CD4-positive, alpha-beta T cell treated with Interleukin-15 for 4 hours (primary cell): ENCODE data around the gene DIRAS3.
"Not testable (repeated sequence)": the region's sequence is repeated elsewhere in the genome, so short reads cannot be mapped to it uniquely, and the experiment has no call there.

ENCODE experiments used
- DNase-seq: peaks from one replicate; pipeline ENCODE4 v3.0.0-alpha.2; 2020; ENCODE audit warnings: low spot score

The DIRAS3 gene, protein sequence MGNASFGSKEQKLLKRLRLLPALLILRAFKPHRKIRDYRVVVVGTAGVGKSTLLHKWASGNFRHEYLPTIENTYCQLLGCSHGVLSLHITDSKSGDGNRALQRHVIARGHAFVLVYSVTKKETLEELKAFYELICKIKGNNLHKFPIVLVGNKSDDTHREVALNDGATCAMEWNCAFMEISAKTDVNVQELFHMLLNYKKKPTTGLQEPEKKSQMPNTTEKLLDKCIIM

DNA sequence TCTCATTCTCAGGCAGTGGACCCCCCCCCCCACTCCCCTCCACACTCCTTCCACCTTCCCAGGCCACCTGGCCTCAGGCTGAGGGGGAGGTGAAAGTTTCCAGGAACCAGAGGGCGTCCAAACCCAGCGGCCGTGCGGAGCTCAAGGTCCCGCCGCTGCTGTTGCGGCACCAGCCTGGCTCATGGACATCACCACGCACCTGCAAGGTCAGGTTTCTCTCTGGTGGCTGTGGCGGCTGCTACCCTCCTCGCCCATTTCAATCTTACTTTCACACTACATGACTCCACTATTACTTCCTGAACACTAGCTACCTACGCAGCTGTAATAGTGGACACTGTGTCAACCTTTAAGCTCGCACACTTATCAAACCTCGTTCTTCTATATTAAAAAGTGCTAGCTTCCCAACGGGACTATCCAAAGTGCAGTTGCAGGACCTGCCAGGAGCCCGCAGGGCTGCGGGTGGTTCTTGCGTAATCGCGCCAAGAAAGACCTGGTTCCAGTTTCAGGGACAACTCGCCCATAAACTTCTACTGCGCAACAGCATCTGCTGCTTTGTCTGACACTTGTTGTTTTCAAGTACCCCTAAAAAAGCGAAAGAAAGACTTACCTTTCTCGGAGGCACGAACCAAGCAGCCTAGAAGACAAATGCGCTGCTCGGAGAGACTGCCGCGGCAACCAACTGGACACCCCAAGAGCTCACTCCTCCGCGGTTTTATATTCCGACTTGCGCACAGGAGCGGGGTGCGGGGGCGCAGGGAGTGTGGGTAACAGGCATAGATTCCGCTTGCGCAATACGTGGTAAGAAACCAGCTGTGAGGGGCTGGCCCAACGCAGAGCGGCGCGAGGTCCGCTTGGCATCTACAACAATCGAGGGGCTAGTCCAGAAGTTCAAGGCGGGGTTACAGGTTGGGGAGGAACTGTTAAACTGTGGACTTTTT, at the start of gene DIRAS3:
Gene DIRAS3 (minus strand): TSS at position 687 of the 938 bp plus-strand sequence. CDS start 3,330 bp downstream, outside the sequence.
- no peak for DNase-seq

DNA sequence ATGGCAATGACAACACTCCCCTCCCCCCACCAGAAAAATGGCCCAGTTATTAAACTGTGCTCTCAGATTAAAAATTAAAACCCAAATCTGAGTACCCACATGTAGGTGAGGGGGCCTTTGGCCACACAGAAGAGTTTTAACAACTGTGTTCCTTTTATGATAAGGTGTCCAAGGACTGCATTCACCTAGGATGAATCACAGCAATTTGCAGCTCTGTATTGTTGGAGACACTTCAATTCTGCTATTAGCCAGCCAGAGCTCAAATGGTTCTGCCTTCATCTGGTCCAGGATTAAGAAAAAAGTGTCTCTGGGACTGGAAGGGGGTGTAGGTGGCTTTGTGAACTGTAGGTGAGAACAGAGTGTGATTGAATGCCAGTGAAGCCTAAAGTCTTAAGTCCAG, 43.3 kb upstream of the DIRAS3 start:
- DNase-seq: no peak

DNA sequence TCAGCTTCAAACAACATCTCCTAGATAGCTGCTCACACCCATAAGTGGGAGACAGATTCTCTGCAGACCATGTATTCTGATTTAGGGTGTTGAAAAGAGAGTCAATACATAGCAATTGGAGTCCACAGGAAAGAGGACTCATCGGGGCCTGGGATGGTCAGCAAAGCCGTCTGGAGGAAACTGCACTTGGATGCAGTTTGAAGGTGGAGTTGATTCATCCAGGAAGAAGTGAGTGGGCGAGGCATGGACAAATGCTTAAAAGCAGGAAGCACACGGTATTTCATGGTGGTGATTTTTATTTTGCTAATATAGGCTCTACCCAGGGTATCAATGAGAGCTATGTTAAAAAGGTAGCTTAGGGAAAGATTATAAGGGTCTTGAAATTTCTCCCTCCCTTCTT, 36.8 kb upstream of the DIRAS3 start:
- no peak for DNase-seq

DNA sequence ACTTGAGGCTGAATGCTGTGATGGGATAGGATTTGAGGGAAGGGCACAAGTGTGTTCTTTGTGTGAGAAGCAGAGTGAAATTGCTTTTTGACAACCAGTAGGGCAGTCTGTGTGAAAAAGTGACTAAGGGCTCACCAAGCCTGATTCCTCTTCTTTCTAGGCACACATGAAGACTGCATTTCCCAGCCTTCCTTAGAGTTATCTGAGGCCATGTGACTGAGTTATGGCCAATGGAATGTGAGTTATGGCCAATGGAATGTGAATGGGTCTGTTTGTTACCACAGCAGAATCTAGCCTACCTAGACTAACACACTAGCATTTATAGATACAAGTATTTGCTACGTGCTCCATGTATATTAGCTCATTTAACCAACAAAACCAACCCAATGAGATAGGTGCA, 35.3 kb upstream of the DIRAS3 start:
- no peak for DNase-seq

DNA sequence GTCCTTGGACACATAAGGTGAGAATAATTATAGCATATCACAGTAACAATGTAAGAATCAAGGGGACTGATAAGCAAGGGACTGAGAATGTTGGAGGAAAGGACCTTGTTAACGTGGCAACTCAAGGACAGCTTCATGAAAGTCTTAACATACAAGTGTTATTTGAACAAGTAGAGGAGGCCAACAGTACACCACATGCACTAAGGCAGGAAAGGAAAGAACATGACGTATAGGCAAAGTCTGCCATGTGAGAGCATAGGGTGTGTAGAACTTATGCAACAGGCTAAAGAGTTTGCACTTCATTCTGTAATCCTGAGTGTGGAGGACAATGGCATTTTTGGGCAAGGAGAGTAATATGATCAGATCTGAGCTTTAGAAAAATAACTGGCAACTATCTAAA, 33.3 kb upstream of the DIRAS3 start:
- DNase-seq: no peak

DNA sequence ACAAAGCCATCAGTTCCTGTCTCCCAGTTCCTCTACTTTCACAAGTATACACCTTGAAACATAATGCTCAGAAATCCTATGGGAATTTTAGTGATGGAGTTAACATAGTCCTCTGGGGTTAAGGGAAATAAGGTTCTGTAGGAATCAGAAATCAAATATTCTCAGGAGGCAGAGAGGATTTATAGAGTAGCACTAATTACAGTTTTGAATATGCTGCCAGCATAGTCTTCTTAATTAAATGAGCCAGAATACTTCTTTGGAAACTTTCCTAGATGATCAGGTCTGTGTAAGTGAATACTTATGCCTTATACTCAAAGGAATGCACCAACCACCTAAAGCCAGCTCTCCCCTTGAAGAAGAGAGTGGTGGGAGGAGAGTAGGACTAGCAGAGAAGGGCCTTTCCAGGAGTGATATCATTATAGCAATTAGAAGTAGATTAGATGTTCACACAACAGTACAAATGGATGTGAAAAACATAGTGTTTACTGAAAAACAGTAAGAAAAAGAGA, 31.4 kb upstream of the DIRAS3 start:
- no peak for DNase-seq

DNA sequence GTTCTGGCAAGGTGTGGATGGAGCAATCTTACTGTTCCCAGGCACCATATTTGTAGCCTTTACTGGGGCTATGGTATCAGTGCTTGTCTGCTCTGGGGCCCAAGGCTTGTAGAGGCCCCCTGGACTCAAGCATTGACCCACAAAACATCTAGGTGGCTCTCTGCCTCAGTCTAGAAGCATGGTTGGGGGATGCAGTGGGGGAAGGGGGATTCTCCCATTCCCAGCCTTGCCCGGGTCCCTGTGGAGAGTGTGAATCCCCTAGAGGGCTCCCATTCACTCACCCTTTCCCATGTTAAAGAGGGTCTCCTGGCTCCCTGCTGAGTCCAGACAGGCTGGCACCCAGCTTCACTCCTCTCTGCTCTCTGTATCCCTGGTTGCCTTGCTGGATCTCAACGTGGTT, 28.2 kb upstream of the DIRAS3 start:
- DNase-seq: no peak

DNA sequence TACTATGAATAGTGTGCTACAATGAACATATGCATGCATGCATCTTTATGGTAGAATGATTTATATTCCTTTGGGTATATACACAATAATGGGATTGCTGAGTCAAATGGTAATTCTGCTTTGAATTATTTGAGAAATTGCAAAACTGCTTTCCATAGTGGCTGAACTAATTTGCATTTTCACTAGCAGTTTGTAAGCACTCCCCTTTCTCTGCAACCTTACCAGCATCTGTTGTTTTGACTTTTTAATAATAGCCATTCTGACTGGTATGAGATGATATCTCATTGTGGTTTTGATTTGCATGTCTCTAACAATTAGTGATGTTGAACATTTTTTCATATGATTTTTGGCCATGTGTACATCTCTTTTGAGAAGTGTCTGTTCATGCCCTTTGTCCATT, 24.0 kb upstream of the DIRAS3 start:
- DNase-seq: no peak

DNA sequence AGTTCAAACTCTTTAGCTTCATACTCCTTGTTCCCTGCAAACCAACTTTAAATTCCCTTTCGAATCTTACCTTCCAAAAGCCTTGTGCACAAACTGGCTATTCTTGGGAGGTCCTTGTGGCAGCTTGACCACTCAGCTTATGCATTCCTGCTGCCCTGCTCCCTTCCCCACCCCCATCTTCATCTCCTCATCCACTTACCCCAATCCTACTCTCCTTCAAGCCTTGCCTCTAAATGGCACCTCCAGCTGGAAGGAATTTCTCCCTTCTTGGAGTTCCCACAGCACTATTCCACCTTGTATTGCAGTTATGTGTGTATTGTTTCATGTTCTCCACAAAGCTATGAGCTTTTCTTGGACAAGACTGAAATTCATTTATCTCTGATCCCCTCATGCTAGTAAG, 15.3 kb upstream of the DIRAS3 start:
- no peak for DNase-seq

DNA sequence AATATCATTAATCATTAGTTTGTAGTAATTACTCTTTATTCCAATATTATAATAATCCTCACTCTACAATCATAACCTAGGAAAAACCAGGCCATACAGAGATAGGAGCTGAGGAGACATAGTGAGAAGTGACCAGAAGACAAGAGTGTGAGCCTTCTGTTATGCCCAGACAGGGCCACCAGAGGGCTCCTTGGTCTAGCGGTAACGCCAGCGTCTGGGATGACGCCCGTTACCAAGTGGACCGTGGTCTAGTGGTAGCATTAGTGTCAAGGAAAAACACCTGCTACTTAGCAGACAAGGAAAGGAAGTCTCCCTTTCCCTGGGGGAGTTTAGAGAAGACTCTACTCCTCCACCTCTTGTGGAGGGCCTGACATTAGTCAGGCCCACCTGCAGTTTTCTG, 7.6 kb upstream of the DIRAS3 start:
- DNase-seq: not testable (repeated sequence)

DNA sequence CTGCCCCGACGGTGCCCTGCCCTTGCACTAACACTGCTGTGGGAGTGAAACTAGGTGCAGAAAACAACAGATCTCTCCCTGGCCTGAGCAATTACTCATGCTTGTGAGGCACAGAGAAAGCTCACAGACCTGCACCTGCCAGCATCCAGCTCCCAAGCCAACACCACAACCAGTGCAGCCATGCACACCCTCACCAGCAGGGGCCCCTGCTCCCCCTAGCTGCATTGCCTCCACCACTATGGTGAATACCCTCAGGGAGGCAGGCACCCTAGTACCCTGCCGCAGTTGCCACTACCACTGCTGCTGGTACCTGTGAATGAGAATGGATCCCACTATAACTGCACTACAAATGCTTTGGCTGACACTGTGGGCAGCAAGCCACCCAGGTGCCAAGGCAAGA, 7.1 kb upstream of the DIRAS3 start:
- DNase-seq: no peak

DNA sequence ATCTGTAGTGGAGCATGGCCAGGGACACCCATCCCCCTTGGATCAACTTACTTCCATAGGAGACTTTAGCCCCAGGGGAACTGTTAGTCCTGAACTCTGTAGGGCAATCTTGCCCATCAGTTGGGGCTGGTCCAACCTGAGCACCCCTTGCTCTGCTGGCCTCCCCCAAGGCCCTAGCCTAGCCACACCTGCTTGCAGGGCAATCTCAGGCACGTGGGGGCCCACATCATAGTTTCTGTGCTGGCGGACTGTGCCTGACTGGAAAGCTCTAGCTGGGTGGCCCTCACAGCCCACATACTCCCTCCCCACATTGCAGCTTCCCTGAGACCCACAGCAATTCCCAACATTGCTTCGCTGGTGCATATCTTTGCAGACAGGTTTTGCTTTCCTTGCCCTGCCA, 6.6 kb upstream of the DIRAS3 start:
- no peak for DNase-seq

DNA sequence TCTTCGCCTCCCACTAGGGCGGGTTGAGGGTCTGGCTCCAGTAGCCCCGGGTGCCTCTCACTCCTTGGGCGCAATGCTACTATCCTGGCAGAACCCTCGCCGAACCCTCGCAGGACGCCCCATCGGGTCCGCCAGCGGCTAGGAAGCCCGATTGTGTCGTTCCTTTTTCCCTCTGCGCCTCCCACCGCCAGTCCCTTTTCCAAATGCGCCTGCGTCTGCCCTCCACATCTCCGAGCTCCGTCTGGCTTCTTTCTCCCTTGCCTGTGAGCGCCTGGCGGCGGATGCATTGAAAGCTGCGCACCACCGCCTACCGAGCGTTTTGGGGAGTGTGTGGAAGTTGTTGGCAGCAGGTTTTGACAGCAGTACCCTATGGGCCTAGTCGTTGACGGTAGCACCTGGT, 1.0 kb upstream of the DIRAS3 start:
- DNase-seq: no peak

DNA sequence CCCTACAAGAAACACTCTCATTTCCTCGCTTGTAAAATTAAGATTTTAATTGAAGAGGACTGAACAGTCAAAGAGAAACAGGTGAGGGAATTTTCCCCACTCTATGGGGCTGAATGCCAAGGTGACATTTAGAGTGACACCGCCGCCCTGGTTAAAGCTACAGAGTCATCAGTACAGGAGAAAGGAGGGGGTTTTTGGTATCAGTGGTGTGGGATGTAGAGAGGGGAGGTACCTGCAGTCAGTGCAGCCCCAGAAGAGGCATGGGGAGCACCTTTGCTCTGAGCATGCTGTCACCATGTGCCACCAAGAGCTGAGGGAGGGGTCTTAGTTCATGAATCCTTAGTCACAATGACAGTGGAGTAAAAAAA, 2.8 kb downstream of the DIRAS3 start:
- DNase-seq: no peak

DNA sequence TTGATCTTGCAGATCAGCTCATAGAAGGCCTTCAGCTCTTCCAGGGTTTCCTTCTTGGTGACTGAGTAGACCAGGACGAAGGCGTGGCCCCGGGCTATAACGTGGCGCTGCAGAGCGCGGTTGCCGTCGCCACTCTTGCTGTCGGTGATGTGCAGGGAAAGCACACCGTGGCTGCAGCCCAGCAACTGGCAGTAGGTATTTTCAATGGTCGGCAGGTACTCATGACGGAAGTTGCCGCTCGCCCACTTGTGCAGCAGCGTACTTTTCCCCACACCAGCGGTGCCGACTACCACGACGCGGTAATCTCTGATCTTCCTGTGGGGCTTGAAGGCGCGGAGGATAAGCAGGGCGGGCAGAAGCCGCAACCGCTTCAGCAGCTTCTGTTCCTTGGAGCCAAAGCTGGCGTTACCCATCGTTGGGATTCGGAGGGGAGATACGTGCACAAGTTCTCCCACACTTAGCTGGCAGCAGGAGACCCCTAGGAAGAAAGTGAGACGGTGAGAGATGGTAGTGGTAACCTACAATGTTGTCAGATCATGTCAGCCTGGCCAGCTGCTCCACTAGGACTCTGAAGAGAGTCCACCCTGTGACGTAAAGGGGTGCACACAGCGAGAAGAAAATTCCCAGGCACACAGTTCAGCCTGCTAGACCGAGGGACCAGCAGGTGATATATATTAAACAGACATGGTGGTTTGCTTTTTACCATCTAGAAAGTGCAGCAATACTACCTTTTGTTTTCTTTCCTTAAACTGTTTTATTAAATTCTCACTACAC, 3.4 kb downstream of the DIRAS3 start:
- DNase-seq: no peak

DNA sequence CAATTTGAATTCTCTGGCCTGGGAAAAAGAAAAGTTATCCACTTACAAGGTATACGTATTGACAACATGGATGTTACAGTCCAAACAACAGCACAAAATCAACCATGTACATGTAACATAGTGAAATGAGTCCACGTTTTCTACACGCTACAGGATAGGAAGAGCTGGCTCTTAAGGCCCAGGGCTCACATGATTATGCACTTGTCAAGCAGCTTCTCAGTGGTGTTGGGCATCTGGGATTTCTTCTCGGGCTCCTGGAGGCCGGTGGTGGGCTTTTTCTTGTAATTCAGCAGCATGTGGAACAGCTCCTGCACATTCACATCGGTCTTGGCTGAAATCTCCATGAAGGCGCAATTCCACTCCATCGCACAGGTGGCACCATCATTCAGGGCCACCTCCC, 4.0 kb downstream of the DIRAS3 start:
- DNase-seq: no peak

DNA sequence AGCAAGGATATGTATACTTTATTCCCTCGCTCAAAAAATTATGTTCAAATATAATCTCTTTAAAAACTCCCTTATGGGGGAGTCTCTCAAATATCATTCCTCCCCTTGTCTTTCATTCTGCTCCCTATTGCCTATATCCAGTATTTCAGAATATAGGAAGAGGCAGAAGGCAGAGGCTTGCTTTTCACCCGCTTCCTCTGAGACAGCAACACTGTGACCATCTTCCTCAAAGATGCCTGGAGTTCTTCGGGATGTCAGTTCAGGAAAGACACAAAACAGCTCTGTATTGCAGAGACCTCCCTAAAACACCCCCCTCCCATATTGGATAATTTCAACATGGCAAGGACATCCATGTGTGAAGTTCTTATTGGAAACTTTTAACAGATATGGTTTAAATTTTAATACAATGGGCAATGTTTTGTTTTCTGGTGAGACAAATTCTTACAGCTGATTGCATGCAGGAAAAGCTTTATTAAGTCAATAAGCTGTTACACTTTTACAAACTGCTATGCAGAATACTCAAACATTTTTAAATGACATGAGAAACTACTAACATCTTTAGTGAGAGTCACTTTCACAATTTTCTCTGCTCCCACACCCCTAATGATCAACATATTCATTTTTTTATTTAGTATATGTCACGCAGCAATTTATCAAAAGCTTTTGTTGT, 4.8 kb downstream of the DIRAS3 start:
- no peak for DNase-seq

DNA sequence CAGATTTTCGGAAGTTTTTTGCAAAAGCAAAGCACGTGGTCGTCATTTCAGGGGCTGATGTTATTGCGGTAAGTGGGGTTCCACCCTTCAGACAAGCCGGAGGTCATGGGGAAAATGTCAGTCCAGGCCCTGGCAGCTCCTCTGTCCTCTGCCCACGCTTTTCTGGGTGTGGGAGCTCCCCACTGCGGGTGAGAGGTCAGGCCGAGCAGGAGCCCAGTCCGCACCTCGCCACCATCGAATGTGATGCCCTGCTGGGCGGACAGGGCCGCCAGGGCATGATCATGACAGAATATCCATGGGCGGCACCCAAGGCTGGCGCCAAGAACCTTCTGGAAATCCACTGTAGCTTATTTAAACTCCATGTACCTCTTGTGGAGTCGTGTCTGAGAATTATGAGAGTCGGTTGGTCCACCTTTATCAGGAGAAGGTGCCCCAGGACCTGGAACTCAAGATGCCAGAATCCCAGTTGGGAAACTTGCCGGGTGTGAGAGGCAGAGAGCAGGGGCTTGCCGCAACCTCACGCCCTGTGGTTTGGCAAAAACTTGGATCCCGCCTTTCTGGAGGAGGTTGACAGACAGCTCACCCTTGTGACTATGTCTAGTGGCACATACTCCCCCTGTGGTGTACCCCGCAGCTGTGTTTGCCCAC, 6.9 kb downstream of the DIRAS3 start:
- DNase-seq: no peak

DNA sequence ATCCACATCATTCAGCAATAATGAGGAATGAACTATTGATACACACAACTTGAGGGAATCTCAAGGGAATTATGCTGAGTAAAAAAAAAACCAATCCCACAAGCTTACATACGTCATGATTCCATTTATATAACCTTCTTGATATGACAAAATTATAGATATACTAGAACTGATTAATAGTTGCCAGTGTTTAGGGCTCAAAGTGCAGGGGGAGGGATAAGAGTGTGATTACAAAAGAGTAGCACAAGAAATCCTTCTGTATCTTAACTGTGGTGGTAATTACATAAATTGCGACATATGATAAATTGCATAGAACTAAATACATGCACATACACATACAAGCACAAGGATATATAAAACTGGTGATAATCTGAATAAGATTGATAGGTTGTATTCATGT, 13.5 kb downstream of the DIRAS3 start:
- no peak for DNase-seq

DNA sequence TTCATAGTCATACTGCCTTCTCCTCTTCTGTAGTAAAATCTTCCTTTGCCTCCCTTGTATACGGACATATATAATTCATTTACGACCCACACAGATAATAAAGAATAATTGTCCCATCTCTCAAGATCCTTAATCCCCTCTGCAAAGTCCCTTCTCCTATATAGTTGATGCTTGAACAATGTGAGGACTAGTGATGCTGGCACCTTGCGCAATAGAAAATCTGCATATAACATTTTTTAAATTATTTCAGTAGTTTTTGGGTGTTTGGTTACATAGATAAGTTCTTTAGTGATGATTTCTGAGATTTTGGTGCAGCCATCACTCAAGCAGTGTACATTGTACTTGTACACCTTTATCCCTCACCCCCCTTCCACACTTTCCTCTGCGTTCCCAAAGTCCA, 21.0 kb downstream of the DIRAS3 start:
- no peak for DNase-seq

DNA sequence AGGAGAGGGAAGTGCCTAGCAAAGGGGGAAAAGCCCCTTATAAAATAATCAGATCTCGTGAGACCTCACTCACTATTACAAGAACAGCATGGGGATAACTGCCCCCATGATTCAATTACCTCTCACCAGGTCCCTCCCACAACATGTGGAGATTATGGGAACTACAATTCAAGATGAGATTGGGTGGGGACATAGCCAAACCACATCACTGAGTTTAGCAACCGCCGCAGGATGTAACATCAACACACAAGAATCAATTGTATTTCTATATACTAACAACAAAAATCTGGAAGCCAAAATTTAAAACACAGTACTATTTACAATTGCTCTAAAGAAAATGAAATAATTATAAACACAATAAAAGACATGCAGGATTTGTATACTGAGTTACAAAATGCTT, 21.9 kb downstream of the DIRAS3 start:
- no peak for DNase-seq
